Measurements from ENCODE around the gene SPANXN5. TPM values are rescaled to one million over a fixed set of nuclear protein-coding genes. Genes with fewer than 3 reads are reported as not detected.
"Not testable (repeated sequence)": the region's sequence is repeated elsewhere in the genome, so short reads cannot be mapped to it uniquely, and the experiment has no call there.

Gene SPANXN5
- total RNA-seq, 2 experiments from 2014 or later = not detected

DNA sequence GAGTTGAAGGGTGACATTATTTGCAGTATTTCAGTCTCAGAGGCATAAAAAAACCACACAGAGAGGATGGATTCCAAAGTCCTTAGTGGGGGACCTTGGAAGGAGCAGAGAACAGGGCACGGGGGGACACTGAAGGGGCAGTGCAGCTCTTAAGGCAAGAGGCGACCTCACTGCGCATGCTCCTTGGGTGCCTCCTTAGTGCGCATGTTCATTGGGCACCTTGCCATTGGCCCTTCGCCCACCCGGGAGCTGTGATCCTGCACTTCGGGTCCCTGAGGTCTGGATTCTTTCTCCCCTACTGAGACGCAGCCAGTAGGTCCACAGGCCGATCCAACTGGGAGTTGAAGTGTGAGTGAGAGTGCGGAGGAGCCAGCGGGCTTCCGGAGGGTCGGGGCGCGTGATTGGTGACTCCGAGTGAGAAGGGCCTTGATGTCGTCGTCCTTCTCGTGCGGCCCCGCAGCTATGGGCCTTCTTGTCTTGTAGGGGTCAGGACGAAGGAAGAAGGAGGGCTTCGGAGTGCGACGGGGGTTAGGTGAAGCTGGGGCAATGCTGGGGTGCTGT is 13.9 kb upstream of the SPANXN5 start, which contains the start of gene XAGE5:
TSS of gene XAGE5 (plus strand) at position 223 of the 561 bp plus-strand sequence. CDS start 1,280 bp downstream, outside the sequence.
- ATAC-seq (ENCODE audit: poor library complexity) (no peak), DNase-seq (no peak)
- POLR2A ChIA-PET = no interaction called here
- Histone ChIP-seq H3K9me3 (ENCODE audit: control insufficient read depth in 1 of 2, insufficient read depth in 1 of 2, low read length in 2 of 2) (no peaks in the 10 kb centered on the region), H3K27me3 (ENCODE audit: control insufficient read depth in 1 of 2, insufficient read depth in 2 of 2, low read length in 2 of 2) (no peaks in the 10 kb centered on the region), H3K27ac (ENCODE audit: low read depth in 1 of 2, low read length in 2 of 2) (no peak within 1 kb of the TSS), H3K4me1 (ENCODE audit: insufficient read depth, low read length) (no peaks in the 10 kb centered on the region), H3K4me3 (ENCODE audit: low read length) (no peak within 1 kb of the TSS), H3K36me3 (ENCODE audit: insufficient read depth, low read length) (no peaks in the 10 kb centered on the region)
- CTCF ChIA-PET = no interaction called here
- H3K4me3 Mint-ChIP-seq = no peak within 1 kb of the TSS
- no peaks in the 10 kb centered on the region for H3K27me3 Mint-ChIP-seq
- H3K36me3 Mint-ChIP-seq (ENCODE audit: low read depth) = no peaks in the 10 kb centered on the region
- no peak for TF ChIP-seq CTCF (IDR thresholded peaks at IDR 0.05)
- no peaks in the 10 kb centered on the region for H3K9me3 Mint-ChIP-seq
- no peaks in the 10 kb centered on the region for H3K4me1 Mint-ChIP-seq (ENCODE audit: low read depth)
- no peak within 1 kb of the TSS for H3K27ac Mint-ChIP-seq
- intact Hi-C loops (cut with DNase I, micrococcal nuclease) = no loop called here

DNA sequence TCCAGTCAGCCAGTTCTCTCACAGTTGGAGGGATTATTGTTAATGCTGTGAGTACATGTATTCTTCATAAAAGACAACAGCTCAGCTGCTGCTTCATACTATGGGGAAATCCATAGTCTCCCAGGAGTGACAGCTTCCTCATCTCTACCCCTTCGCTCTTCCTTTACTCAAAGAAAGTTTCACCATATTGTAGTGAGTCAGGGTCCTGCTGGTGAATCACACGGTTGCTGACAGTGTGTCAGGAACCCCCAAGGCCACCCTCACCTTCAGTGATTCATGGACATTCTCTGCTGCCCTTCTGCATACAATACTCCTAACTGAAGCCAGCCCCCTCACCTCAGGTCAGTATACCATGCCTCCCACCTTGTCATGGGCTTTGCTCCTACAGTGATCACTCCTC is 7.6 kb upstream of the SPANXN5 start:
- H3K4me3 ChIP-seq (ENCODE audit: low read length); intact Hi-C loops (cut with DNase I, micrococcal nuclease); H3K9me3 Mint-ChIP-seq; POLR2A ChIA-PET; H3K27ac ChIP-seq (ENCODE audit: low read depth in 1 of 2, low read length in 2 of 2); H3K27me3 Mint-ChIP-seq; ATAC-seq (ENCODE audit: poor library complexity); H3K27me3 ChIP-seq (ENCODE audit: control insufficient read depth in 1 of 2, insufficient read depth in 2 of 2, low read length in 2 of 2); H3K4me1 Mint-ChIP-seq (ENCODE audit: low read depth); H3K4me1 ChIP-seq (ENCODE audit: insufficient read depth, low read length); H3K36me3 Mint-ChIP-seq (ENCODE audit: low read depth); H3K36me3 ChIP-seq (ENCODE audit: insufficient read depth, low read length); H3K9me3 ChIP-seq (ENCODE audit: control insufficient read depth in 1 of 2, insufficient read depth in 1 of 2, low read length in 2 of 2); H3K4me3 Mint-ChIP-seq; H3K27ac Mint-ChIP-seq; CTCF ChIA-PET; DNase-seq: not testable (repeated sequence)

GRCh38 chrX:52773504-52773903 is 23.7 kb downstream of the SPANXN5 start:
- POLR2A ChIA-PET; CTCF ChIA-PET; H3K4me1 Mint-ChIP-seq (ENCODE audit: low read depth): not testable (repeated sequence)

GRCh38 chrX:52765983-52766382 is 31.2 kb downstream of the SPANXN5 start:
- DNase-seq; H3K36me3 ChIP-seq (ENCODE audit: insufficient read depth, low read length); H3K4me1 Mint-ChIP-seq (ENCODE audit: low read depth); H3K4me1 ChIP-seq (ENCODE audit: insufficient read depth, low read length); H3K27me3 Mint-ChIP-seq; H3K9me3 ChIP-seq (ENCODE audit: control insufficient read depth in 1 of 2, insufficient read depth in 1 of 2, low read length in 2 of 2); H3K9me3 Mint-ChIP-seq; intact Hi-C loops (cut with DNase I, micrococcal nuclease); H3K27ac Mint-ChIP-seq; H3K4me3 ChIP-seq (ENCODE audit: low read length); CTCF ChIA-PET; H3K4me3 Mint-ChIP-seq; POLR2A ChIA-PET; H3K27me3 ChIP-seq (ENCODE audit: control insufficient read depth in 1 of 2, insufficient read depth in 2 of 2, low read length in 2 of 2); ATAC-seq (ENCODE audit: poor library complexity); H3K27ac ChIP-seq (ENCODE audit: low read depth in 1 of 2, low read length in 2 of 2); H3K36me3 Mint-ChIP-seq (ENCODE audit: low read depth): not testable (repeated sequence)

More at GRCh38 chrX:52773504-52773903, 23.7 kb downstream of the SPANXN5 start:
- H3K27ac ChIP-seq (ENCODE audit: low read depth in 1 of 2, low read length in 2 of 2); H3K9me3 ChIP-seq (ENCODE audit: control insufficient read depth in 1 of 2, insufficient read depth in 1 of 2, low read length in 2 of 2); DNase-seq; H3K27me3 ChIP-seq (ENCODE audit: control insufficient read depth in 1 of 2, insufficient read depth in 2 of 2, low read length in 2 of 2); H3K36me3 Mint-ChIP-seq (ENCODE audit: low read depth); H3K4me1 ChIP-seq (ENCODE audit: insufficient read depth, low read length); ATAC-seq (ENCODE audit: poor library complexity); H3K9me3 Mint-ChIP-seq; H3K4me3 ChIP-seq (ENCODE audit: low read length); H3K27ac Mint-ChIP-seq; H3K27me3 Mint-ChIP-seq; H3K36me3 ChIP-seq (ENCODE audit: insufficient read depth, low read length); H3K4me3 Mint-ChIP-seq; intact Hi-C loops (cut with DNase I, micrococcal nuclease): not testable (repeated sequence)

DNA sequence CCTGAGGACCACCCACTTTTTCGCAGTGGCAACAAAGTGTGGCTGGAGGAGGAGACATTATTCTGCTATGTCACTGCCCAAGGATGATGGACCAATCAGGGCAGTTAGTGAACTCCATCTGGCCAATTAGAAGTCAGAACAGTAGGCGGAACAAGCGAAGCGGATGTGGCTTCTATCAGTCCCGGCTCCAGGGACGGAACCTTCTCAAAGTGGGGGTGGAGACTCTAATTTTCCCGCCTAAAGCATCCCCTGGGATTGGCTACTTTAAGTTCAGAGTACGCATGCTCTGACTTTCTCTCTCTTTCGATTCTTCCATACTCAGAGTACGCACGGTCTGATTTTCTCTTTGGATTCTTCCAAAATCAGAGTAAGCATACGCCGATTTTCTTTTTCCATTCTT is 46.3 kb downstream of the SPANXN5 start, which contains the start of gene SSX2B:
TSS of gene SSX2B (plus strand) at position 301 of the 400 bp plus-strand sequence. CDS start 1,429 bp downstream, outside the sequence.
- H3K27me3 Mint-ChIP-seq; CTCF ChIA-PET; H3K9me3 ChIP-seq (ENCODE audit: control insufficient read depth in 1 of 2, insufficient read depth in 1 of 2, low read length in 2 of 2); H3K4me1 ChIP-seq (ENCODE audit: insufficient read depth, low read length); H3K4me1 Mint-ChIP-seq (ENCODE audit: low read depth); H3K27ac Mint-ChIP-seq; DNase-seq; H3K4me3 Mint-ChIP-seq; H3K27ac ChIP-seq (ENCODE audit: low read depth in 1 of 2, low read length in 2 of 2); H3K27me3 ChIP-seq (ENCODE audit: control insufficient read depth in 1 of 2, insufficient read depth in 2 of 2, low read length in 2 of 2); POLR2A ChIA-PET; H3K36me3 Mint-ChIP-seq (ENCODE audit: low read depth); intact Hi-C loops (cut with DNase I, micrococcal nuclease); ATAC-seq (ENCODE audit: poor library complexity); H3K9me3 Mint-ChIP-seq; H3K4me3 ChIP-seq (ENCODE audit: low read length); H3K36me3 ChIP-seq (ENCODE audit: insufficient read depth, low read length): not testable (repeated sequence)
